ENCODE measurements around the gene CHST2.

DNA sequence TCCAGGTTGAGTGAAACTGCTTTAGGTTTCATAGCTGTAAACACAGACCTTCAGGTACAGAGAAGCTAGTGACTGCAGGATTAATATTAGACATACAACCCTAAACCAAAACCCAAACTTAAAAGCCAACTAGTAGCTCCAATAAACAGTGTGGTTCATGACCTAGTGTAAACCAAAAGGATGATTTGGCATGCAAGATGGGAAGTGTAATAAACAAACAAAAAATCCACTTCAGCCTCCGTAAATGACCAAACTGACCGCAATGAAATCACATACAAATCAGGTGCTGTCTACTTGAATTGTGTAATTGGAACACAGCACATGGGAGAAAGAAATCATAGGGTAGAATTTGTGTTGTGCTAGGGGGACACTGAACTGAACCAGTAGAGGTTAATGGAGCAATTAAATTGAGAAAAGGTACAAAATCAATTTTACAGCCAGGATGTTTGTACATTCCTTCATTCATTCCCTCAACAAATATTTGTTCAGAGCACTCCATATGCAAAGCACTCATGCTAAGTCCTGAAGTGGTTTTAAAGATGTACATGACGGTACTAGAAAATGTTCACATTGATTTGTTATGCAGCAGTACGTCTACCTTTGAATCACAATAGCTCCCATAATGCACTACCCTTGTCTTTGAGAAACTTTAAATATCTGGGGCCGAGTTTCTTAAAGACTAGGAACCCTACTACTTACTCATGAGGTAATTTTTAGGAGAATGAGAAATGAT is 21.4 kb upstream of the CHST2 start:
- TF ChIP-seq, protein P1, sequence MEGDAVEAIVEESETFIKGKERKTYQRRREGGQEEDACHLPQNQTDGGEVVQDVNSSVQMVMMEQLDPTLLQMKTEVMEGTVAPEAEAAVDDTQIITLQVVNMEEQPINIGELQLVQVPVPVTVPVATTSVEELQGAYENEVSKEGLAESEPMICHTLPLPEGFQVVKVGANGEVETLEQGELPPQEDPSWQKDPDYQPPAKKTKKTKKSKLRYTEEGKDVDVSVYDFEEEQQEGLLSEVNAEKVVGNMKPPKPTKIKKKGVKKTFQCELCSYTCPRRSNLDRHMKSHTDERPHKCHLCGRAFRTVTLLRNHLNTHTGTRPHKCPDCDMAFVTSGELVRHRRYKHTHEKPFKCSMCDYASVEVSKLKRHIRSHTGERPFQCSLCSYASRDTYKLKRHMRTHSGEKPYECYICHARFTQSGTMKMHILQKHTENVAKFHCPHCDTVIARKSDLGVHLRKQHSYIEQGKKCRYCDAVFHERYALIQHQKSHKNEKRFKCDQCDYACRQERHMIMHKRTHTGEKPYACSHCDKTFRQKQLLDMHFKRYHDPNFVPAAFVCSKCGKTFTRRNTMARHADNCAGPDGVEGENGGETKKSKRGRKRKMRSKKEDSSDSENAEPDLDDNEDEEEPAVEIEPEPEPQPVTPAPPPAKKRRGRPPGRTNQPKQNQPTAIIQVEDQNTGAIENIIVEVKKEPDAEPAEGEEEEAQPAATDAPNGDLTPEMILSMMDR (optimal IDR thresholded peaks at IDR 0.05 in 1 of 3, IDR thresholded peaks at IDR 0.05 in 1 of 3, conservative IDR thresholded peaks at IDR 0.05 in 1 of 3; ENCODE audit: extremely low read depth in 1 of 3, insufficient read depth in 2 of 3, low read length in 3 of 3), result no peak
- TF ChIP-seq EZH2 (IDR thresholded peaks at IDR 0.05; ENCODE audit: low read length), result no peak
